D721Med (cell line): ENCODE data around the gene CDKAL1.

ENCODE experiments used
- DNase-seq: peaks from one replicate; pipeline ENCODE4 v3.0.0; 2011; ENCODE audit warnings: low spot score; ENCODE audit not compliant: insufficient read length
- FAIRE-seq: peaks from 2 replicates; lab custom pipeline; 2011; peaks lifted over from hg19 to GRCh38; lab: Jason Lieb, UNC
- CTCF ChIP-seq: IDR thresholded peaks from 2 replicates; pipeline ENCODE4 v1.5.1; 2012; ENCODE audit warnings: mild to moderate bottlenecking, control low read depth; ENCODE audit not compliant: insufficient read depth; ENCODE audit errors: missing control alignments

CDKAL1 gene

GRCh38 chr6:20955751-20956150 lies 421.5 kb downstream of the CDKAL1 start:
- DNase-seq = no peak
- peak; percentile 83 for FAIRE-seq
- TF ChIP-seq CTCF = no peak

- FAIRE-seq (no peak), DNase-seq (no peak)
- no peak for TF ChIP-seq CTCF
Measured at GRCh38 chr6:20960067-20960466, 425.8 kb downstream of the CDKAL1 start.

- TF ChIP-seq CTCF = no peak
- DNase-seq (no peak), FAIRE-seq (no peak)
Measured at GRCh38 chr6:20965276-20965675, 431.0 kb downstream of the CDKAL1 start.

- DNase-seq = no peak
- FAIRE-seq = no peak
- no peak for TF ChIP-seq CTCF
Measured at GRCh38 chr6:20965915-20966314, 431.7 kb downstream of the CDKAL1 start.

- no peak for DNase-seq
- no peak for FAIRE-seq
Measured at GRCh38 chr6:20969551-20969950, 435.3 kb downstream of the CDKAL1 start.

GRCh38 chr6:20976391-20976918 lies 442.2 kb downstream of the CDKAL1 start:
- DNase-seq (no peak), FAIRE-seq (no peak)
- no peak for TF ChIP-seq CTCF

More at GRCh38 chr6:20969551-20969950, 435.3 kb downstream of the CDKAL1 start:
- TF ChIP-seq CTCF = no peak

GRCh38 chr6:20978151-20978614 lies 443.9 kb downstream of the CDKAL1 start:
- DNase-seq (no peak), FAIRE-seq (no peak)
- TF ChIP-seq CTCF = no peak
